GM23338 (cell line): ENCODE data around the gene STAM. TPM values are rescaled to one million over a fixed set of nuclear protein-coding genes. Genes with fewer than 3 reads are reported as not detected.

Experiments
- ATAC-seq: fragments of 200-7000 bp; cut with Tn5 transposase; 3 replicates; pipeline ENCODE4 v1.9.1; 2020
- DNase-seq: peaks from one replicate; pipeline ENCODE4 v3.0.0-alpha.2; 2015; ENCODE audit warnings: low spot score
- H2AFZ ChIP-seq: fragments of 200-600 bp; sonication (generic); 2 replicates; pipeline ENCODE4 v1.8.0; 2016; ENCODE audit warnings: antibody characterized with exemption, mild to moderate bottlenecking, moderate library complexity
- H3F3A ChIP-seq: fragments of 200-600 bp; sonication (generic); replicated peaks from 2 replicates; pipeline ENCODE4 v1.8.0; 2017; ENCODE audit warnings: antibody characterized with exemption, mixed run types, low read depth
- H3K27ac ChIP-seq: fragments of 200-600 bp; sonication (generic); 2 replicates; pipeline ENCODE4 v1.6.1; 2016; ENCODE audit warnings: low read depth
- H3K27me3 ChIP-seq: fragments of 200-600 bp; sonication (generic); 2 replicates; pipeline ENCODE4 v1.8.0; 2016; ENCODE audit warnings: mild to moderate bottlenecking, mixed run types, moderate library complexity; ENCODE audit not compliant: insufficient read depth
- H3K36me3 ChIP-seq: fragments of 200-600 bp; sonication (generic); 2 replicates; pipeline ENCODE4 v1.8.0; 2016; ENCODE audit warnings: mild to moderate bottlenecking; ENCODE audit not compliant: insufficient read depth
- H3K4me1 ChIP-seq: fragments of 200-600 bp; sonication (generic); 2 replicates; pipeline ENCODE4 v1.8.0; 2016; ENCODE audit warnings: mild to moderate bottlenecking, moderate library complexity; ENCODE audit not compliant: insufficient read depth
- H3K4me2 ChIP-seq: fragments of 200-600 bp; sonication (generic); 2 replicates; pipeline ENCODE4 v1.7.1; 2017; ENCODE audit warnings: mixed run types
- H3K4me3 ChIP-seq: fragments of 200-600 bp; sonication (generic); 2 replicates; pipeline ENCODE4 v1.6.1; 2016; ENCODE audit warnings: mixed run types
- H3K79me2 ChIP-seq: fragments of 200-600 bp; sonication (generic); replicated peaks from 2 replicates; pipeline ENCODE4 v1.8.0; 2017; ENCODE audit warnings: mild to moderate bottlenecking; ENCODE audit not compliant: insufficient read depth
- H3K9me2 ChIP-seq: fragments of 200-600 bp; sonication (generic); 2 replicates; pipeline ENCODE4 v1.8.0; 2017; ENCODE audit not compliant: insufficient read depth
- H4K20me1 ChIP-seq: fragments of 200-600 bp; sonication (generic); replicated peaks from 2 replicates; pipeline ENCODE4 v1.8.0; 2017; ENCODE audit warnings: mild to moderate bottlenecking; ENCODE audit not compliant: insufficient read depth
- H3K27ac Mint-ChIP-seq: 2 replicates; pipeline ENCODE4 v1.8.0; 2020; ENCODE audit warnings: inconsistent platforms, mild to moderate bottlenecking, moderate library complexity, mixed read lengths
- H3K27me3 Mint-ChIP-seq: 3 replicates; pipeline ENCODE4 v1.8.0; 2022; ENCODE audit warnings: low read depth, mild to moderate bottlenecking, moderate library complexity, mixed read lengths, inconsistent platforms; ENCODE audit not compliant: insufficient read depth, poor library complexity
- H3K36me3 Mint-ChIP-seq: 3 replicates; pipeline ENCODE4 v1.8.0; 2021; ENCODE audit warnings: low read depth, mild to moderate bottlenecking, inconsistent platforms, moderate library complexity, mixed read lengths
- H3K4me1 Mint-ChIP-seq: 3 replicates; pipeline ENCODE4 v1.8.0; 2020; ENCODE audit warnings: mild to moderate bottlenecking, inconsistent platforms, mixed read lengths
- H3K4me3 Mint-ChIP-seq: 3 replicates; pipeline ENCODE4 v1.8.0; 2021; ENCODE audit warnings: moderate library complexity, mild to moderate bottlenecking, inconsistent platforms, mixed read lengths
- H3K9me3 Mint-ChIP-seq: 3 replicates; pipeline ENCODE4 v1.8.0; 2020; ENCODE audit warnings: moderate library complexity, mild to moderate bottlenecking, inconsistent platforms, mixed read lengths
- CREB1 ChIP-seq: fragments of 250-450 bp; sonication (Bioruptor Pico); IDR thresholded peaks from 2 replicates; pipeline ENCODE4 v1.5.0; 2020; ENCODE audit warnings: low read depth, mild to moderate bottlenecking, moderate library complexity
- ETS1 ChIP-seq: IDR thresholded peaks from 2 replicates; pipeline ENCODE4 v1.6.1; 2016; ENCODE audit warnings: antibody characterized with exemption
- EZH2 ChIP-seq: fragments of 200-600 bp; sonication (generic); IDR thresholded peaks from one replicate; pipeline ENCODE4 v1.8.0; 2017; ENCODE audit warnings: antibody characterized with exemption, mild to moderate bottlenecking, low read depth; ENCODE audit not compliant: unreplicated experiment
- NANOG ChIP-seq: IDR thresholded peaks from 2 replicates; pipeline ENCODE4 v1.6.1; 2016; ENCODE audit warnings: antibody characterized with exemption, borderline replicate concordance
- POLR2AphosphoS5 ChIP-seq: IDR thresholded peaks from 2 replicates; pipeline ENCODE4 v1.6.1; 2016; ENCODE audit warnings: antibody characterized with exemption, low read depth
- REST ChIP-seq: IDR thresholded peaks from one replicate; pipeline ENCODE4 v1.6.1; 2018; ENCODE audit warnings: antibody characterized with exemption; ENCODE audit not compliant: unreplicated experiment
- STAT1 ChIP-seq: IDR thresholded peaks from one replicate; pipeline ENCODE4 v1.6.1; 2016; ENCODE audit warnings: antibody characterized with exemption; ENCODE audit not compliant: unreplicated experiment
- ZNF114 ChIP-seq: fragments of 250-450 bp; sonication (Bioruptor Pico); IDR thresholded peaks from 2 replicates; pipeline ENCODE4 v1.5.0; 2020; ENCODE audit warnings: mild to moderate bottlenecking, moderate library complexity
- ZNF331 ChIP-seq: fragments of 250-450 bp; sonication (Bioruptor Pico); IDR thresholded peaks from 2 replicates; pipeline ENCODE4 v1.5.0; 2020; ENCODE audit warnings: low read depth, mild to moderate bottlenecking, moderate library complexity
- polyA plus RNA-seq: library from polyadenylated mRNA; unstranded; fragments of >200 nt; fragmentation: Nextera tagmentation; extraction: Ambion mirVana; gene quantifications from 2 replicates; pipeline ENCODE4 v1.2.1, GENCODE V29; 2016
- total RNA-seq: library from RNA; depleted of rRNA; stranded (reverse); fragments of >200 nt; shearing (Covaris generic); gene quantifications from 2 replicates; pipeline ENCODE4 v1.2.3, GENCODE V29; 2014
- TF ChIP-seq, protein P1 (sequence below): fragments of 250-450 bp; sonication (Bioruptor Pico); IDR thresholded peaks from 2 replicates; pipeline ENCODE4 v1.5.0; 2020; ENCODE audit warnings: mild to moderate bottlenecking, moderate library complexity
- TF ChIP-seq, protein P2 (sequence below), 2 experiments: fragments of 200-600 bp in 1 of 2; sonication (generic) in 1 of 2; conservative IDR thresholded peaks; 2 replicates each; pipeline versions ENCODE4 v1.5.1 to v1.6.1; 2016 to 2017; ENCODE audit warnings: antibody characterized with exemption in 2 of 2, low read depth in 2 of 2, mild to moderate bottlenecking in 2 of 2, moderate library complexity in 1 of 2

STAM gene
- total and polyA plus RNA-seq, 2 experiments from 2014 or later: 28.8 to 40.5 TPM

GRCh38 chr10:17660921-17661320, 17.0 kb downstream of the STAM start (continued):
- TF ChIP-seq, protein P1, sequence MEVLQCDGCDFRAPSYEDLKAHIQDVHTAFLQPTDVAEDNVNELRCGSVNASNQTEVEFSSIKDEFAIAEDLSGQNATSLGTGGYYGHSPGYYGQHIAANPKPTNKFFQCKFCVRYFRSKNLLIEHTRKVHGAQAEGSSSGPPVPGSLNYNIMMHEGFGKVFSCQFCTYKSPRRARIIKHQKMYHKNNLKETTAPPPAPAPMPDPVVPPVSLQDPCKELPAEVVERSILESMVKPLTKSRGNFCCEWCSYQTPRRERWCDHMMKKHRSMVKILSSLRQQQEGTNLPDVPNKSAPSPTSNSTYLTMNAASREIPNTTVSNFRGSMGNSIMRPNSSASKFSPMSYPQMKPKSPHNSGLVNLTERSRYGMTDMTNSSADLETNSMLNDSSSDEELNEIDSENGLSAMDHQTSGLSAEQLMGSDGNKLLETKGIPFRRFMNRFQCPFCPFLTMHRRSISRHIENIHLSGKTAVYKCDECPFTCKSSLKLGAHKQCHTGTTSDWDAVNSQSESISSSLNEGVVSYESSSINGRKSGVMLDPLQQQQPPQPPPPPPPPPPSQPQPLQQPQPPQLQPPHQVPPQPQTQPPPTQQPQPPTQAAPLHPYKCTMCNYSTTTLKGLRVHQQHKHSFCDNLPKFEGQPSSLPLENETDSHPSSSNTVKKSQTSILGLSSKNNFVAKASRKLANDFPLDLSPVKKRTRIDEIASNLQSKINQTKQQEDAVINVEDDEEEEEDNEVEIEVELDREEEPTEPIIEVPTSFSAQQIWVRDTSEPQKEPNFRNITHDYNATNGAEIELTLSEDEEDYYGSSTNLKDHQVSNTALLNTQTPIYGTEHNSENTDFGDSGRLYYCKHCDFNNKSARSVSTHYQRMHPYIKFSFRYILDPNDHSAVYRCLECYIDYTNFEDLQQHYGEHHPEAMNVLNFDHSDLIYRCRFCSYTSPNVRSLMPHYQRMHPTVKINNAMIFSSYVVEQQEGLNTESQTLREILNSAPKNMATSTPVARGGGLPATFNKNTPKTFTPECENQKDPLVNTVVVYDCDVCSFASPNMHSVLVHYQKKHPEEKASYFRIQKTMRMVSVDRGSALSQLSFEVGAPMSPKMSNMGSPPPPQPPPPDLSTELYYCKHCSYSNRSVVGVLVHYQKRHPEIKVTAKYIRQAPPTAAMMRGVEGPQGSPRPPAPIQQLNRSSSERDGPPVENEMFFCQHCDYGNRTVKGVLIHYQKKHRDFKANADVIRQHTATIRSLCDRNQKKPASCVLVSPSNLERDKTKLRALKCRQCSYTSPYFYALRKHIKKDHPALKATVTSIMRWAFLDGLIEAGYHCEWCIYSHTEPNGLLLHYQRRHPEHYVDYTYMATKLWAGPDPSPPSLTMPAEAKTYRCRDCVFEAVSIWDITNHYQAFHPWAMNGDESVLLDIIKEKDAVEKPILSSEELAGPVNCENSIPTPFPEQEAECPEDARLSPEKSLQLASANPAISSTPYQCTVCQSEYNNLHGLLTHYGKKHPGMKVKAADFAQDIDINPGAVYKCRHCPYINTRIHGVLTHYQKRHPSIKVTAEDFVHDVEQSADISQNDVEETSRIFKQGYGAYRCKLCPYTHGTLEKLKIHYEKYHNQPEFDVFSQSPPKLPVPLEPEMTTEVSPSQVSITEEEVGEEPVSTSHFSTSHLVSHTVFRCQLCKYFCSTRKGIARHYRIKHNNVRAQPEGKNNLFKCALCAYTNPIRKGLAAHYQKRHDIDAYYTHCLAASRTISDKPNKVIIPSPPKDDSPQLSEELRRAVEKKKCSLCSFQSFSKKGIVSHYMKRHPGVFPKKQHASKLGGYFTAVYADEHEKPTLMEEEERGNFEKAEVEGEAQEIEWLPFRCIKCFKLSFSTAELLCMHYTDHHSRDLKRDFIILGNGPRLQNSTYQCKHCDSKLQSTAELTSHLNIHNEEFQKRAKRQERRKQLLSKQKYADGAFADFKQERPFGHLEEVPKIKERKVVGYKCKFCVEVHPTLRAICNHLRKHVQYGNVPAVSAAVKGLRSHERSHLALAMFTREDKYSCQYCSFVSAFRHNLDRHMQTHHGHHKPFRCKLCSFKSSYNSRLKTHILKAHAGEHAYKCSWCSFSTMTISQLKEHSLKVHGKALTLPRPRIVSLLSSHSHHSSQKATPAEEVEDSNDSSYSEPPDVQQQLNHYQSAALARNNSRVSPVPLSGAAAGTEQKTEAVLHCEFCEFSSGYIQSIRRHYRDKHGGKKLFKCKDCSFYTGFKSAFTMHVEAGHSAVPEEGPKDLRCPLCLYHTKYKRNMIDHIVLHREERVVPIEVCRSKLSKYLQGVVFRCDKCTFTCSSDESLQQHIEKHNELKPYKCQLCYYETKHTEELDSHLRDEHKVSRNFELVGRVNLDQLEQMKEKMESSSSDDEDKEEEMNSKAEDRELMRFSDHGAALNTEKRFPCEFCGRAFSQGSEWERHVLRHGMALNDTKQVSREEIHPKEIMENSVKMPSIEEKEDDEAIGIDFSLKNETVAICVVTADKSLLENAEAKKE (CRISPR knock-in tag): no peak
- no peak for TF ChIP-seq ZNF114
- TF ChIP-seq ETS1: no peak
- no peak for TF ChIP-seq POLR2AphosphoS5
- TF ChIP-seq NANOG: no peak
- no peak for TF ChIP-seq CREB1 (CRISPR knock-in tag)
- TF ChIP-seq, protein P2, sequence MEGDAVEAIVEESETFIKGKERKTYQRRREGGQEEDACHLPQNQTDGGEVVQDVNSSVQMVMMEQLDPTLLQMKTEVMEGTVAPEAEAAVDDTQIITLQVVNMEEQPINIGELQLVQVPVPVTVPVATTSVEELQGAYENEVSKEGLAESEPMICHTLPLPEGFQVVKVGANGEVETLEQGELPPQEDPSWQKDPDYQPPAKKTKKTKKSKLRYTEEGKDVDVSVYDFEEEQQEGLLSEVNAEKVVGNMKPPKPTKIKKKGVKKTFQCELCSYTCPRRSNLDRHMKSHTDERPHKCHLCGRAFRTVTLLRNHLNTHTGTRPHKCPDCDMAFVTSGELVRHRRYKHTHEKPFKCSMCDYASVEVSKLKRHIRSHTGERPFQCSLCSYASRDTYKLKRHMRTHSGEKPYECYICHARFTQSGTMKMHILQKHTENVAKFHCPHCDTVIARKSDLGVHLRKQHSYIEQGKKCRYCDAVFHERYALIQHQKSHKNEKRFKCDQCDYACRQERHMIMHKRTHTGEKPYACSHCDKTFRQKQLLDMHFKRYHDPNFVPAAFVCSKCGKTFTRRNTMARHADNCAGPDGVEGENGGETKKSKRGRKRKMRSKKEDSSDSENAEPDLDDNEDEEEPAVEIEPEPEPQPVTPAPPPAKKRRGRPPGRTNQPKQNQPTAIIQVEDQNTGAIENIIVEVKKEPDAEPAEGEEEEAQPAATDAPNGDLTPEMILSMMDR (conservative IDR thresholded peaks at IDR 0.05; ENCODE audit: low read depth in 2 of 2): no peak

DNA sequence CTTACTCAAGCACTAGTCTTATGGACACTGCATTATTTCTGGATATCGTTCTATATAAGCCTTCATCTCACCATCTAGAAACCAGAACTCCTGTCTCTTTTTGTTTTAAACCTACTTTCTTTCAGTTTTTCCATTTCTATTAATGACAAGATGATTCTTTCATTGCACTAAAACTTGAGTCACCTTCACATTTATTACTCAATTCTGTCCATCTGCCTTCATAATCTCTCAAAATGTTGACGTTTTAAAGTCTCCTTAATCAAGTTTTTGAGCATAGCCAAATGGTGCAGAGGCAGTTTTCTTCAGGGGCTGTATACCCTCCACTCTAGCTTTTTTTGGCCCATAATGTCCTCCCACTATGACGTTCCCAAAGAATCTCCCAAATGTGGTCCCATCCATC, 17.6 kb downstream of the STAM start:
- Histone ChIP-seq H3K4me1 (peaks cover 24% of the 10 kb centered on the region), H3F3A (no peaks in the 10 kb centered on the region), H3K9me2 (no peaks in the 10 kb centered on the region), H3K4me3 (no peak overlapping the region), H3K79me2 (peaks cover 98% of the 10 kb centered on the region), H2AFZ (no peak overlapping the region), H3K27ac (no peak overlapping the region), H3K4me2 (no peak overlapping the region), H4K20me1 (no peaks in the 10 kb centered on the region), H3K27me3 (no peaks in the 10 kb centered on the region), H3K36me3 (no peaks in the 10 kb centered on the region; the same call in 1 of the 2 replicates)
- TF ChIP-seq REST: no peak
- no peak for TF ChIP-seq ZNF331 (CRISPR knock-in tag)
- TF ChIP-seq STAT1: no peak
- no peak for TF ChIP-seq NANOG
- TF ChIP-seq ZNF114: no peak
- TF ChIP-seq CREB1 (CRISPR knock-in tag): no peak
- TF ChIP-seq EZH2: no peak
- H3K9me3 Mint-ChIP-seq: peaks cover 11% of the 10 kb centered on the region; the same call in 2 of the 3 replicates
- peaks cover 21% of the 10 kb centered on the region; the same call in 2 of the 3 replicates for H3K4me1 Mint-ChIP-seq
- no peak for ATAC-seq
- H3K4me3 Mint-ChIP-seq: no peak overlapping the region
- H3K36me3 Mint-ChIP-seq: peaks cover 22% of the 10 kb centered on the region
- no peaks in the 10 kb centered on the region for H3K27me3 Mint-ChIP-seq
- H3K27ac Mint-ChIP-seq: no peak overlapping the region
- DNase-seq: no peak
